Limb (tissue), 2 donors: Measurements from ENCODE around the gene GH2.
"Not testable (repeated sequence)": the region's sequence is repeated elsewhere in the genome, so short reads cannot be mapped to it uniquely, and the experiment has no call there.

Experiments
- DNase-seq, 2 donors: peaks; one replicate each; pipeline ENCODE4 v3.0.0-alpha.2; 2016; ENCODE audit errors: extremely low spot score in 2 of 2

GH2 gene

GRCh38 chr17:63874061-63874626 is 7.6 kb downstream of the GH2 start:
- DNase-seq = not testable (repeated sequence)

GRCh38 chr17:63873577-63873976 is 8.2 kb downstream of the GH2 start, which contains the start of gene CSH2:
CSH2 (minus strand) TSS chr17:63873677; CDS start chr17:63873614, 63 bp downstream.
- DNase-seq = not testable (repeated sequence)

- DNase-seq = not testable (repeated sequence)
These were observed 9.9 kb downstream of the GH2 start for GRCh38 chr17:63871646-63872365.

GRCh38 chr17:63870292-63870665 is 11.5 kb downstream of the GH2 start:
- not testable (repeated sequence) for DNase-seq

GRCh38 chr17:63869491-63870291 is 12.1 kb downstream of the GH2 start:
- DNase-seq = not testable (repeated sequence)

- DNase-seq = not testable (repeated sequence)
These were observed 15.1 kb downstream of the GH2 start for GRCh38 chr17:63866625-63867024.

- no peak for DNase-seq
These were observed 22.5 kb downstream of the GH2 start for GRCh38 chr17:63859257-63859656.

- not testable (repeated sequence) for DNase-seq
These were observed 25.3 kb downstream of the GH2 start for GRCh38 chr17:63856425-63856824.

- DNase-seq = no peak
These were observed 26.6 kb downstream of the GH2 start for GRCh38 chr17:63855185-63855584.

GRCh38 chr17:63854709-63855108 is 27.0 kb downstream of the GH2 start:
- DNase-seq = no peak

GRCh38 chr17:63853260-63853659 is 28.5 kb downstream of the GH2 start:
- DNase-seq = no peak

GRCh38 chr17:63850401-63850800 is 31.3 kb downstream of the GH2 start:
- no peak for DNase-seq

- peak; percentile 88 to 93 for DNase-seq
These were observed 32.7 kb downstream of the GH2 start for GRCh38 chr17:63848834-63849689.

- DNase-seq = no peak
These were observed 34.1 kb downstream of the GH2 start for GRCh38 chr17:63847525-63848249.

- no peak for DNase-seq
These were observed 36.2 kb downstream of the GH2 start for GRCh38 chr17:63845509-63845908.

- DNase-seq = no peak
These were observed 37.6 kb downstream of the GH2 start for GRCh38 chr17:63843910-63844677.

GRCh38 chr17:63843387-63843888 is 38.3 kb downstream of the GH2 start:
- DNase-seq = peak; percentile 32 to 46

GRCh38 chr17:63842540-63843386 is 39.0 kb downstream of the GH2 start, which contains the start of gene SMARCD2:
SMARCD2 (minus strand) TSS chr17:63842685; CDS start chr17:63842674, 11 bp downstream.
- DNase-seq = peak; percentile 97 to 98

- DNase-seq = peak in 1 of 2 donors; percentile 75
These were observed 39.6 kb downstream of the GH2 start for GRCh38 chr17:63842173-63842539.
